ENCODE results near the gene NEU4.

The NEU4 gene

GRCh38 chr2:241853651-241854341 is 44.8 kb downstream of the NEU4 start:
- DNase-seq = no peak

- DNase-seq = no peak
Observed at GRCh38 chr2:241854342-241855244, 45.6 kb downstream of the NEU4 start.

GRCh38 chr2:241855245-241855887 is 46.4 kb downstream of the NEU4 start:
- no peak for DNase-seq

- no peak for DNase-seq
Observed at GRCh38 chr2:241855888-241856422, 47.0 kb downstream of the NEU4 start.

- DNase-seq = no peak
Observed at GRCh38 chr2:241857041-241857541, 48.1 kb downstream of the NEU4 start.

- no peak for DNase-seq
Observed at GRCh38 chr2:241857572-241858121, 48.7 kb downstream of the NEU4 start.

- DNase-seq = no peak
Observed at GRCh38 chr2:241858206-241859016, 49.4 kb downstream of the NEU4 start, which contains the start of gene PDCD1. Gene PDCD1 (minus strand): TSS chr2:241858894. CDS start chr2:241858838, 56 bp downstream.

- no peak for DNase-seq
Observed at GRCh38 chr2:241859017-241859435, 50.0 kb downstream of the NEU4 start.

- DNase-seq = no peak
Observed at GRCh38 chr2:241859436-241860183, 50.6 kb downstream of the NEU4 start.

- no peak for DNase-seq
Observed at GRCh38 chr2:241860184-241861078, 51.4 kb downstream of the NEU4 start.

- DNase-seq = no peak
Observed at GRCh38 chr2:241861264-241861663, 52.3 kb downstream of the NEU4 start.

- no peak for DNase-seq
Observed at GRCh38 chr2:241862093-241862492, 53.1 kb downstream of the NEU4 start.

GRCh38 chr2:241862775-241863535 is 54.0 kb downstream of the NEU4 start:
- DNase-seq = no peak

- peak; percentile 22 for DNase-seq
Observed at GRCh38 chr2:241863536-241863954, 54.6 kb downstream of the NEU4 start.

GRCh38 chr2:241864168-241864849 is 55.3 kb downstream of the NEU4 start:
- no peak for DNase-seq

GRCh38 chr2:241864850-241865213 is 55.8 kb downstream of the NEU4 start:
- DNase-seq = no peak

- DNase-seq = no peak
Observed at GRCh38 chr2:241865416-241865956, 56.5 kb downstream of the NEU4 start.

All from fibroblast of upper back skin (primary cell).